ENCODE results near the gene TGFBR3L. TPM values are rescaled to one million over a fixed set of nuclear protein-coding genes. Genes with fewer than 3 reads are reported as not detected.

The TGFBR3L gene
- total and polyA plus RNA-seq, 10 of the 15 experiments (the other 5 are each of a cell fraction or from before 2014, with no cell fraction given) = 0.20 to 0.23 TPM; not detected in 8

- POLR2A ChIA-PET = interaction anchor here (0.6 kb wide), 1 partner anchor 47 kb away, joined by 3 read pairs; no protein-coding TSS in a partner anchor
- FAIRE-seq (no peak), DNase-seq (ENCODE audit: low read depth, low spot score) (no peak), ATAC-seq (no peak)
- in situ Hi-C loops (cut with MboI) (no loop called here), intact Hi-C loops (cut with micrococcal nuclease; ENCODE audit: unreplicated experiment) (no loop called here)
- no peaks in the 10 kb centered on the region for H3K79me2 ChIP-seq (ENCODE audit: control insufficient read depth, insufficient read depth, low read length)
- no peaks in the 10 kb centered on the region for H3K9me3 ChIP-seq (replicated peaks; ENCODE audit: control insufficient read depth, insufficient read depth, low read length)
- H4K20me1 ChIP-seq (ENCODE audit: control insufficient read depth, insufficient read depth) = no peaks in the 10 kb centered on the region; the same call in 1 of the 2 replicates
- no peaks in the 10 kb centered on the region for H3K27me3 ChIP-seq (replicated peaks in 1 of 2; ENCODE audit: control insufficient read depth in 2 of 2, insufficient read depth in 2 of 2, low read length in 1 of 2)
- H3K27ac ChIP-seq (ENCODE audit: control insufficient read depth, insufficient read depth) = no peak overlapping the region
- no TSS peak for BruUV-seq (replicated peaks)
- CTCF ChIA-PET = interaction anchor here (1.9 kb wide), 1 partner anchor 17 kb away, joined by 8 read pairs; no protein-coding TSS in a partner anchor
- H3K4me2 ChIP-seq (ENCODE audit: control insufficient read depth, insufficient read depth) = no peak overlapping the region
- no peak overlapping the region for H3K9ac ChIP-seq (ENCODE audit: control insufficient read depth, insufficient read depth, low read length)
- H3K36me3 ChIP-seq (ENCODE audit: control insufficient read depth in 2 of 2, insufficient read depth in 2 of 2, low read length in 1 of 2) = peaks cover 7 to 21% of the 10 kb centered on the region in 2 experiments; a peak in 3 of 4 replicates
- 86% methylated on average over 23 of the region's 23 CpGs for WGBS (ENCODE audit: insufficient coverage, insufficient replicate concordance, low lambda C conversion rate, missing lambda C conversion rate)
- H3K4me3 ChIP-seq = no peak overlapping the region
- H2AFZ ChIP-seq (ENCODE audit: control insufficient read depth, low read depth, low read length) = no peak overlapping the region
- H3K4me1 ChIP-seq (ENCODE audit: control insufficient read depth, insufficient read depth, low read length) = no peaks in the 10 kb centered on the region; the same call in 1 of the 2 replicates
- TF ChIP-seq TAF1 (IDR thresholded peaks at IDR 0.05; ENCODE audit: borderline replicate concordance, low read depth, low read length) (no peak), ZNF622 (IDR thresholded peaks at IDR 0.05) (no peak), TCF7 (IDR thresholded peaks at IDR 0.05; ENCODE audit: borderline replicate concordance) (no peak), NR2F1 (conservative IDR thresholded peaks at IDR 0.05) (no peak), ATF3 (IDR thresholded peaks at IDR 0.05; ENCODE audit: borderline replicate concordance, extremely low read depth, low read depth, low read length) (no peak), ZNF217 (IDR thresholded peaks at IDR 0.05) (no peak), NR2C2 (IDR thresholded peaks at IDR 0.05; ENCODE audit: borderline replicate concordance, control insufficient read depth, insufficient read length, low read depth) (no peak), SIX5 (IDR thresholded peaks at IDR 0.05; ENCODE audit: low read depth, low read length, severe bottlenecking) (no peak), DPF2 (IDR thresholded peaks at IDR 0.05) (no peak), ZNF274 (IDR thresholded peaks at IDR 0.05; ENCODE audit: insufficient read depth, insufficient read length) (no peak), RAD21 (IDR thresholded peaks at IDR 0.05; ENCODE audit: insufficient read depth, low read depth, low read length) (no peak)
- RAD21 ChIA-PET (ENCODE audit: unreplicated experiment) = interaction anchor here (1.8 to 2.2 kb wide), 2 partner anchors 8 to 16 kb away, joined by 5 to 11 read pairs; partner anchors contain the start of genes SNAPC2 and TIMM44
- SMC1A ChIA-PET (ENCODE audit: uncharacterized antibody, unreplicated experiment) = interaction anchor here (2.2 kb wide), 1 partner anchor 16 kb away, joined by 10 read pairs; the partner anchor contains the start of gene TIMM44
These were observed 13.1 kb downstream of the TGFBR3L start for GRCh38 chr19:7927605-7928333.

Measured in GM12878 (cell line).